Endodermal cell (in vitro differentiated cells): ENCODE measurements around the gene CGGBP1. TPM values are rescaled to one million over a fixed set of nuclear protein-coding genes. Genes with fewer than 3 reads are reported as not detected.

Source experiments
- DNase-seq: peaks from one replicate; pipeline ENCODE4 v3.0.0-alpha.2; 2017
- H3K27ac ChIP-seq: 2 replicates; pipeline ENCODE4 v1.5.1; 2013; ENCODE audit warnings: mild to moderate bottlenecking, low read depth, low read length, moderate library complexity
- H3K27me3 ChIP-seq: 2 replicates; pipeline ENCODE4 v1.6.1; 2013; ENCODE audit warnings: mild to moderate bottlenecking, low read length, moderate library complexity; ENCODE audit not compliant: insufficient read depth, control insufficient read depth, poor library complexity, severe bottlenecking
- H3K36me3 ChIP-seq: 2 replicates; pipeline ENCODE4 v1.7.0; 2013; ENCODE audit warnings: mild to moderate bottlenecking, low read length, moderate library complexity; ENCODE audit not compliant: control insufficient read depth, insufficient read depth
- H3K4me1 ChIP-seq: one replicate; pipeline ENCODE4 v1.7.0; 2013; ENCODE audit warnings: low read length; ENCODE audit not compliant: control insufficient read depth, insufficient read depth
- H3K4me3 ChIP-seq: 2 replicates; pipeline ENCODE4 v1.5.1; 2013; ENCODE audit warnings: mild to moderate bottlenecking, low read length, moderate library complexity
- H3K9ac ChIP-seq: 2 replicates; pipeline ENCODE4 v1.6.1; 2013; ENCODE audit warnings: mild to moderate bottlenecking, low read length, moderate library complexity; ENCODE audit not compliant: poor library complexity, severe bottlenecking; ENCODE audit errors: extremely low read depth
- H3K9me3 ChIP-seq: 2 replicates; pipeline ENCODE4 v1.6.1; 2013; ENCODE audit warnings: mild to moderate bottlenecking, low read length, moderate library complexity; ENCODE audit not compliant: control insufficient read depth
- H3K27ac Mint-ChIP-seq: 2 replicates; pipeline ENCODE4 v1.8.0; 2020; ENCODE audit warnings: mixed read lengths
- H3K27me3 Mint-ChIP-seq: 2 replicates; pipeline ENCODE4 v1.8.0; 2021; ENCODE audit warnings: mild to moderate bottlenecking, mixed read lengths; ENCODE audit not compliant: insufficient read depth
- H3K36me3 Mint-ChIP-seq: 2 replicates; pipeline ENCODE4 v1.8.0; 2020; ENCODE audit warnings: low read depth, mixed read lengths
- H3K4me1 Mint-ChIP-seq: 2 replicates; pipeline ENCODE4 v1.8.0; 2020; ENCODE audit warnings: mixed read lengths
- H3K4me3 Mint-ChIP-seq: 2 replicates; pipeline ENCODE4 v1.8.0; 2020; ENCODE audit warnings: mild to moderate bottlenecking, moderate library complexity, mixed read lengths
- H3K9me3 Mint-ChIP-seq: 2 replicates; pipeline ENCODE4 v1.8.0; 2020; ENCODE audit warnings: mild to moderate bottlenecking, mixed read lengths
- WGBS, 2 experiments: methylation state at CpG; one replicate each; pipeline versions ENCODE4 v1.1.5 to v1.1.7; 2013; ENCODE audit warnings: missing lambda C conversion rate in 2 of 2, mixed read lengths in 1 of 2; ENCODE audit not compliant: insufficient coverage in 1 of 2, insufficient read length in 1 of 2; 5-methylcytosine and 5-hydroxymethylcytosine counted together
- total RNA-seq, 2 donors: library from RNA; stranded (reverse); fragmentation: NEBNext Ultra II Directional in 1 of 2; extraction: Animal tissue kit (Norgen Biotek cat#: 25700) in 1 of 2; gene quantifications; 2 replicates in 1 of 2; 3 replicates in 1 of 2; pipeline ENCODE4 v1.2.1, GENCODE V29; 2021
- TF ChIP-seq, protein P1 (sequence below): fragments of 200-600 bp; sonication (generic); conservative IDR thresholded peaks from 2 replicates; pipeline ENCODE4 v1.5.0; 2021; ENCODE audit warnings: antibody characterized with exemption, mild to moderate bottlenecking

The CGGBP1 gene
- total RNA-seq, 2 donors from 2014 or later: 81.5 to 96.3 TPM

DNA sequence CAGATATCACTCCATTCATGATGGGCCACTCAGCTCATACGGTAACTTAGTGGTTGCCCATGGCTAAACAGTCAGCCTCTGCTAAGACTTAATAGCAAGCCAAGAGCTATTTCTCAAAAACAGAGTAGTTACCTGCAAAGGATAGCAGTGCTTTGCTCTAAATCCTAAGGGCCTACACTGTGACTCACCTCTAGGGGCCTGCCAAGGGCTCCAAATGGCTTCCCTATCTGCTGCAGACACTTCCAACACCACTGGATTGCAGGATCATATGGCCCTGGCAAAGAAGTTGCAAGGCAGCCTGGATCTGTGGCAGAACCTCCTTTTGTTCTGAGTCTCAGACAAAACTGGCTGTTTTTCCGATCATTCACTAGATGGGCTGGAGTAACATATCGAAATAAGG lies 17.8 kb downstream of the CGGBP1 start:
- Mint-ChIP-seq H3K36me3 (no peaks in the 10 kb centered on the region), H3K9me3 (no peaks in the 10 kb centered on the region), H3K27me3 (no peaks in the 10 kb centered on the region), H3K27ac (no peak overlapping the region), H3K4me1 (peaks cover 5% of the 10 kb centered on the region), H3K4me3 (no peak overlapping the region)
- Histone ChIP-seq H3K9me3 (no peaks in the 10 kb centered on the region), H3K27me3 (no peaks in the 10 kb centered on the region), H3K27ac (no peak overlapping the region), H3K4me3 (no peak overlapping the region), H3K4me1 (no peaks in the 10 kb centered on the region), H3K9ac (no peak overlapping the region), H3K36me3 (no peaks in the 10 kb centered on the region)
- WGBS, 2 experiments: 96 to 100% methylated on average over 3 of the region's 3 CpGs
- TF ChIP-seq, protein P1, sequence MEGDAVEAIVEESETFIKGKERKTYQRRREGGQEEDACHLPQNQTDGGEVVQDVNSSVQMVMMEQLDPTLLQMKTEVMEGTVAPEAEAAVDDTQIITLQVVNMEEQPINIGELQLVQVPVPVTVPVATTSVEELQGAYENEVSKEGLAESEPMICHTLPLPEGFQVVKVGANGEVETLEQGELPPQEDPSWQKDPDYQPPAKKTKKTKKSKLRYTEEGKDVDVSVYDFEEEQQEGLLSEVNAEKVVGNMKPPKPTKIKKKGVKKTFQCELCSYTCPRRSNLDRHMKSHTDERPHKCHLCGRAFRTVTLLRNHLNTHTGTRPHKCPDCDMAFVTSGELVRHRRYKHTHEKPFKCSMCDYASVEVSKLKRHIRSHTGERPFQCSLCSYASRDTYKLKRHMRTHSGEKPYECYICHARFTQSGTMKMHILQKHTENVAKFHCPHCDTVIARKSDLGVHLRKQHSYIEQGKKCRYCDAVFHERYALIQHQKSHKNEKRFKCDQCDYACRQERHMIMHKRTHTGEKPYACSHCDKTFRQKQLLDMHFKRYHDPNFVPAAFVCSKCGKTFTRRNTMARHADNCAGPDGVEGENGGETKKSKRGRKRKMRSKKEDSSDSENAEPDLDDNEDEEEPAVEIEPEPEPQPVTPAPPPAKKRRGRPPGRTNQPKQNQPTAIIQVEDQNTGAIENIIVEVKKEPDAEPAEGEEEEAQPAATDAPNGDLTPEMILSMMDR: peak; percentile 62
- DNase-seq: peak; percentile 55

DNA sequence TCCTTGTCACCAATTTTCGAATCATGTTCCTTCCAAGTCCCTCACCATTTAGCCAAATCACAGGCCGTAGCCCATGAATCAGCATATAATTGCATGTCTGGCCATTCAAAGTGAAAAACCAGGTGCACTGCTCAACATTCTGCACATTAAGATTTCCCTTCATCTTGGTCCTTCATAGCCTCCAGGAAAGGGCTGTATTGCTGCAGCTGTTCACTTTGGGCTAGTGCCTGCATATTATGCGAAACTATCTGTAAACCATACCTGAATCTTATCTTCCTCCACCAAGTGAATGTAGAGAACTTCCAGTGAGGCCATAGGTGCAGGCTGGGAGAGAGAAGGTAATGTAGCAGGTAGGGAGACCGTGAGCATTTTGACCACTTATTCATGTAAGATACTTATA lies 18.3 kb downstream of the CGGBP1 start:
- 86 to 90% methylated on average over 2 to 3 of the region's 4 CpGs for WGBS, 2 experiments
- no peak overlapping the region for H3K27ac ChIP-seq
- no peak for DNase-seq
- H3K36me3 ChIP-seq: no peaks in the 10 kb centered on the region
- Mint-ChIP-seq H3K9me3 (no peaks in the 10 kb centered on the region), H3K4me3 (no peak overlapping the region), H3K27ac (no peak overlapping the region), H3K36me3 (no peaks in the 10 kb centered on the region), H3K4me1 (peaks cover 5% of the 10 kb centered on the region), H3K27me3 (no peaks in the 10 kb centered on the region)
- no peaks in the 10 kb centered on the region for H3K27me3 ChIP-seq
- H3K4me1 ChIP-seq: no peaks in the 10 kb centered on the region
- no peak overlapping the region for H3K9ac ChIP-seq
- H3K9me3 ChIP-seq: no peaks in the 10 kb centered on the region
- no peak overlapping the region for H3K4me3 ChIP-seq
- TF ChIP-seq, protein P1: no peak

- no peaks in the 10 kb centered on the region for H3K4me1 ChIP-seq
- no peaks in the 10 kb centered on the region for H3K36me3 Mint-ChIP-seq
- H3K27ac ChIP-seq: no peak overlapping the region
- DNase-seq: no peak
- 45% methylated on average over 2 of the region's 2 CpGs; no CpG with 5 or more reads in 1 of the 2 experiments for WGBS, 2 experiments
- no peaks in the 10 kb centered on the region for H3K9me3 Mint-ChIP-seq
- H3K9me3 ChIP-seq: no peaks in the 10 kb centered on the region
- H3K4me1 Mint-ChIP-seq: peaks cover 5% of the 10 kb centered on the region
- H3K27me3 ChIP-seq: no peaks in the 10 kb centered on the region
- H3K9ac ChIP-seq: no peak overlapping the region
- TF ChIP-seq, protein P1: no peak
- H3K27me3 Mint-ChIP-seq: no peaks in the 10 kb centered on the region
- H3K36me3 ChIP-seq: no peaks in the 10 kb centered on the region
- H3K4me3 Mint-ChIP-seq: no peak overlapping the region
- H3K27ac Mint-ChIP-seq: no peak overlapping the region
- H3K4me3 ChIP-seq: no peak overlapping the region
Observed at GRCh38 chr3:88038566-88038965, 20.2 kb downstream of the CGGBP1 start.
